ENCODE measurements around the gene CLUH.

Gene CLUH

DNA sequence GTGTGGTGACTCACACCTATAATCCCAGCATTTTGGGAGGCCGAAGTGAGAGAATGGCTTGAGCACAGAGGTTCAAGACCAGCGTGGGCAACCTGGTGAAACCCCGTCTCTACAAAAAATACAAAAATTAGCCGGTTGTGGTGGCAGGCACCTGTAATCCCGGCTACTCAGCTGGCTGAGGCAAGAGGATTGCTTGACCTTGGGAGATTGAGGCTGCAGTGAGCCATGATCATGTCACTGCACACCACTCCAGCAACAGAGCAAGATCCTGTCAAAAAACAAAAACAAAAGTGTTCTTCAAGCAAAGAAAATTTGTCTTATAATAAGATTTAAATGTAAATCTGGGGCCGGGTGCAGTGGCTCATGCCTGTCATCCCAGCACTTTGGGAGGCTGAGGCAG is 66.6 kb downstream of the CLUH start:
- in situ Hi-C loops (cut with MboI; ENCODE audit: low pct_unique_long_range_greater_than_20kb, low sequenced_read_pairs), result no loop called here
- DNase-seq, result no peak

All from KBM-7 (cell line).